CD4-positive, CD25-positive, alpha-beta regulatory T cell (primary cell): ENCODE measurements around the gene ZNF287. TPM values are rescaled to one million over a fixed set of nuclear protein-coding genes. Genes with fewer than 3 reads are reported as not detected.

Experiments
- ATAC-seq, 2 donors: fragments of 150-1000 bp; cut with Tn5 transposase; one replicate each; pipeline ENCODE4 v1.10.0; 2021; ENCODE audit warnings: low read depth in 2 of 2, moderate number of reproducible peaks in 2 of 2, moderate library complexity in 1 of 2
- DNase-seq, 3 donors: peaks; one replicate each; pipeline versions ENCODE4 v3.0.0 to v3.0.0-alpha.2; 2012 to 2022; ENCODE audit warnings: mixed read lengths in 1 of 3
- H3K27ac ChIP-seq: one replicate; pipeline ENCODE4 v1.7.0; 2013; ENCODE audit warnings: mild to moderate bottlenecking, low read length; ENCODE audit not compliant: insufficient read depth, poor library complexity, severe bottlenecking
- H3K27me3 ChIP-seq: one replicate; pipeline ENCODE4 v1.7.0; 2013; ENCODE audit warnings: low read length; ENCODE audit not compliant: control insufficient read depth, insufficient read depth
- H3K36me3 ChIP-seq: one replicate; pipeline ENCODE4 v1.7.0; 2013; ENCODE audit warnings: mild to moderate bottlenecking, low read length, moderate library complexity; ENCODE audit not compliant: control insufficient read depth, insufficient read depth
- H3K4me1 ChIP-seq: 2 replicates; pipeline ENCODE4 v1.7.0; 2013; ENCODE audit warnings: mild to moderate bottlenecking, low read length; ENCODE audit not compliant: insufficient read depth, control insufficient read depth, poor library complexity, severe bottlenecking
- H3K4me3 ChIP-seq: one replicate; pipeline ENCODE4 v1.7.0; 2013; ENCODE audit warnings: low read depth, mild to moderate bottlenecking, low read length, moderate library complexity
- H3K9me3 ChIP-seq, 2 experiments: 1 replicate in 1 of 2; 2 replicates in 1 of 2; pipeline ENCODE4 v1.7.0; 2013; ENCODE audit warnings: low read length in 2 of 2, mild to moderate bottlenecking in 1 of 2, moderate library complexity in 1 of 2; ENCODE audit not compliant: control insufficient read depth in 2 of 2
- H3K27ac Mint-ChIP-seq, 3 donors: one replicate each; pipeline ENCODE4 v1.8.0; 2020 to 2022; ENCODE audit warnings: mild to moderate bottlenecking in 3 of 3, mixed read lengths in 3 of 3, moderate library complexity in 2 of 3
- H3K27me3 Mint-ChIP-seq: one replicate; pipeline ENCODE4 v1.8.0; 2022; ENCODE audit warnings: mild to moderate bottlenecking, mixed read lengths
- H3K36me3 Mint-ChIP-seq: one replicate; pipeline ENCODE4 v1.8.0; 2020; ENCODE audit warnings: mixed read lengths
- H3K4me1 Mint-ChIP-seq, 4 donors: one replicate each; pipeline ENCODE4 v1.8.0; 2020 to 2022; ENCODE audit warnings: mixed read lengths in 4 of 4, mild to moderate bottlenecking in 1 of 4
- H3K4me3 Mint-ChIP-seq, 4 donors: one replicate each; pipeline ENCODE4 v1.8.0; 2020 to 2022; ENCODE audit warnings: mild to moderate bottlenecking in 4 of 4, mixed read lengths in 4 of 4, moderate library complexity in 3 of 4
- H3K9me3 Mint-ChIP-seq, 7 donors: one replicate each; pipeline ENCODE4 v1.8.0; 2020 to 2022; ENCODE audit warnings: mixed read lengths in 7 of 7, mild to moderate bottlenecking in 3 of 7, moderate library complexity in 2 of 7
- polyA plus RNA-seq, 4 donors: library from polyadenylated mRNA; unstranded; fragments of 300-500 nt; fragmentation: Illumina TruSeq; gene quantifications; one replicate each; pipeline ENCODE4 v1.2.3, GENCODE V29; 2021
- total RNA-seq: library from RNA; stranded (reverse); gene quantifications from one replicate; pipeline ENCODE4 v1.2.3, GENCODE V29; 2022

ZNF287 gene
- 5.4 TPM for total RNA-seq
- polyA plus RNA-seq = 10 to 100 TPM in 3 of 4 donors, 1 to 10 TPM in 1; 8.1 to 14.4 (median 11.9) TPM

- H3K36me3 ChIP-seq = peaks cover 7% of the 10 kb centered on the region
- H3K27ac Mint-ChIP-seq = peak within 1 kb of the TSS in 2 of 3 donors; percentile 86 to 87
- peak; percentile 94 to 97 for ATAC-seq
- H3K27ac ChIP-seq = peak within 1 kb of the TSS; percentile 52
- peaks cover 2% of the 10 kb centered on the region for H3K27me3 ChIP-seq
- peak within 1 kb of the TSS; percentile 85 to 93 (median 88) for H3K4me3 Mint-ChIP-seq
- H3K27me3 Mint-ChIP-seq = peaks cover 16% of the 10 kb centered on the region
- peaks cover 17% of the 10 kb centered on the region for H3K4me1 ChIP-seq
- DNase-seq = peak; percentile 90 to 93 (median 91)
- peaks cover 0 to 5% (median 0%) of the 10 kb centered on the region in 7 donors for H3K9me3 Mint-ChIP-seq
- peak within 1 kb of the TSS; percentile 62 for H3K4me3 ChIP-seq
- H3K36me3 Mint-ChIP-seq = peaks cover 14% of the 10 kb centered on the region
- no peaks in the 10 kb centered on the region for H3K9me3 ChIP-seq
- peaks cover 0 to 23% (median 13%) of the 10 kb centered on the region in 4 donors for H3K4me1 Mint-ChIP-seq
Observed at GRCh38 chr17:16568541-16569357, at the start of gene ZNF287. Gene ZNF287 (minus strand): TSS chr17:16569204. CDS start chr17:16567731, 1,473 bp downstream.

- ATAC-seq (no peak), DNase-seq (no peak)
- Histone ChIP-seq H3K36me3 (no peaks in the 10 kb centered on the region), H3K4me3 (no peak overlapping the region), H3K27me3 (no peaks in the 10 kb centered on the region), H3K9me3 (peaks cover 59 to 82% of the 10 kb centered on the region in 2 experiments), H3K4me1 (no peaks in the 10 kb centered on the region), H3K27ac (no peak overlapping the region)
- Mint-ChIP-seq H3K27ac (no peak overlapping the region), H3K4me1 (no peaks in the 10 kb centered on the region), H3K4me3 (no peak overlapping the region), H3K36me3 (peaks cover 15% of the 10 kb centered on the region), H3K9me3 (peaks cover 0 to 69% (median 29%) of the 10 kb centered on the region in 7 donors), H3K27me3 (no peaks in the 10 kb centered on the region)
Observed at GRCh38 chr17:16617481-16618060, 48.6 kb upstream of the ZNF287 start.

GRCh38 chr17:16599537-16599936 is 30.5 kb upstream of the ZNF287 start:
- no peak overlapping the region for H3K4me3 ChIP-seq
- H3K4me3 Mint-ChIP-seq = no peak overlapping the region
- no peaks in the 10 kb centered on the region for H3K4me1 Mint-ChIP-seq
- H3K36me3 Mint-ChIP-seq = no peaks in the 10 kb centered on the region
- no peaks in the 10 kb centered on the region for H3K27me3 ChIP-seq
- H3K27ac Mint-ChIP-seq = no peak overlapping the region
- no peaks in the 10 kb centered on the region for H3K4me1 ChIP-seq
- H3K36me3 ChIP-seq = no peaks in the 10 kb centered on the region
- H3K27ac ChIP-seq = no peak overlapping the region
- peaks cover 10% of the 10 kb centered on the region for H3K27me3 Mint-ChIP-seq
- DNase-seq (no peak), ATAC-seq (no peak)
- peaks cover 0 to under 1% of the 10 kb centered on the region in 2 experiments for H3K9me3 ChIP-seq
- peaks cover 0 to 10% (median 1%) of the 10 kb centered on the region in 7 donors for H3K9me3 Mint-ChIP-seq

GRCh38 chr17:16593356-16594102 is 24.5 kb upstream of the ZNF287 start:
- Histone ChIP-seq H3K9me3 (no peaks in the 10 kb centered on the region), H3K4me3 (no peak overlapping the region), H3K27ac (no peak overlapping the region), H3K27me3 (peaks cover 8% of the 10 kb centered on the region), H3K4me1 (peaks cover 10% of the 10 kb centered on the region), H3K36me3 (no peaks in the 10 kb centered on the region)
- ATAC-seq (no peak), DNase-seq (no peak)
- Mint-ChIP-seq H3K9me3 (no peaks in the 10 kb centered on the region), H3K27ac (no peak overlapping the region), H3K36me3 (no peaks in the 10 kb centered on the region), H3K27me3 (peaks cover 41% of the 10 kb centered on the region), H3K4me1 (peaks cover 0 to 7% (median 2%) of the 10 kb centered on the region in 4 donors), H3K4me3 (no peak overlapping the region)

GRCh38 chr17:16589097-16589969 is 20.3 kb upstream of the ZNF287 start:
- peaks cover 53% of the 10 kb centered on the region for H3K27me3 Mint-ChIP-seq
- peak; percentile 84 to 90 (median 89) for DNase-seq
- peak overlapping the region; percentile 82 to 88 (median 83) for H3K4me3 Mint-ChIP-seq
- no peaks in the 10 kb centered on the region for H3K36me3 Mint-ChIP-seq
- Histone ChIP-seq H3K9me3 (no peaks in the 10 kb centered on the region), H3K4me1 (peaks cover 13% of the 10 kb centered on the region), H3K36me3 (no peaks in the 10 kb centered on the region), H3K27ac (no peak overlapping the region), H3K4me3 (no peak overlapping the region), H3K27me3 (peaks cover 13% of the 10 kb centered on the region)
- H3K9me3 Mint-ChIP-seq = no peaks in the 10 kb centered on the region
- H3K27ac Mint-ChIP-seq = peak overlapping the region in 1 of 3 donors; percentile 38
- ATAC-seq = peak; percentile 86 to 90
- peaks cover 5 to 10% (median 7%) of the 10 kb centered on the region in 4 donors for H3K4me1 Mint-ChIP-seq

- no peak overlapping the region for H3K27ac Mint-ChIP-seq
- H3K4me1 Mint-ChIP-seq = peaks cover 6 to 27% (median 14%) of the 10 kb centered on the region in 4 donors
- H3K36me3 ChIP-seq = no peaks in the 10 kb centered on the region
- peaks cover 50% of the 10 kb centered on the region for H3K27me3 Mint-ChIP-seq
- H3K9me3 Mint-ChIP-seq = no peaks in the 10 kb centered on the region
- H3K27ac ChIP-seq = no peak overlapping the region
- ATAC-seq (no peak), DNase-seq (no peak)
- peak overlapping the region in 2 of 4 donors; percentile 2 to 79 for H3K4me3 Mint-ChIP-seq
- peaks cover 24% of the 10 kb centered on the region for H3K4me1 ChIP-seq
- H3K36me3 Mint-ChIP-seq = no peaks in the 10 kb centered on the region
- H3K9me3 ChIP-seq = no peaks in the 10 kb centered on the region
- H3K4me3 ChIP-seq = no peak overlapping the region
- H3K27me3 ChIP-seq = peaks cover 10% of the 10 kb centered on the region
Observed at GRCh38 chr17:16585796-16586195, 16.8 kb upstream of the ZNF287 start.
